HUDEP-2 (cell line): Measurements from ENCODE around the gene GPLD1.
"Not testable (repeated sequence)": the region's sequence is repeated elsewhere in the genome, so short reads cannot be mapped to it uniquely, and the experiment has no call there.

ENCODE experiments used
- DNase-seq, 76 experiments: peaks; one replicate each; lab custom pipeline; 2025; ENCODE audit not compliant: unreplicated experiment in 76 of 76; lab: John Stamatoyannopoulos, UW

GPLD1 gene

DNA sequence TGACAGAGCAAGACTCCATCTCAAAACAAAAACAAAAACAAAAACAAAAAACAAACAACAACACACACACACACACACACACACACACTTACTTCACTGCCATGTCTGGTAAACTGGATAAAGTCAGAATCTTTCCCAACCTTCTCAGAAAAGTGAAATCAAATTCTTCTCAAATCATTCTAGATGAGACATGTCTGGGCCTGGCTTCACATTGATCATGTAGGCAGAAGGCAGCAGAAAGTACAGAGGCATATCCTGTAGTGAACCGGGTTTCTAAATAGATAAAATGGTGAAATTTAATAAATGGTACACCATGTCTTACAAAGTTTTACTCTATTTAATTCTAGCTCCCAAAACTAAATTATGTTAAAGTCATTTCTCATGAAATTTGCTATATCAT lies 101.6 kb downstream of the GPLD1 start:
- no peak for DNase-seq

GRCh38 chr6:24385536-24386269 lies 103.7 kb downstream of the GPLD1 start:
- no peak for DNase-seq

DNA sequence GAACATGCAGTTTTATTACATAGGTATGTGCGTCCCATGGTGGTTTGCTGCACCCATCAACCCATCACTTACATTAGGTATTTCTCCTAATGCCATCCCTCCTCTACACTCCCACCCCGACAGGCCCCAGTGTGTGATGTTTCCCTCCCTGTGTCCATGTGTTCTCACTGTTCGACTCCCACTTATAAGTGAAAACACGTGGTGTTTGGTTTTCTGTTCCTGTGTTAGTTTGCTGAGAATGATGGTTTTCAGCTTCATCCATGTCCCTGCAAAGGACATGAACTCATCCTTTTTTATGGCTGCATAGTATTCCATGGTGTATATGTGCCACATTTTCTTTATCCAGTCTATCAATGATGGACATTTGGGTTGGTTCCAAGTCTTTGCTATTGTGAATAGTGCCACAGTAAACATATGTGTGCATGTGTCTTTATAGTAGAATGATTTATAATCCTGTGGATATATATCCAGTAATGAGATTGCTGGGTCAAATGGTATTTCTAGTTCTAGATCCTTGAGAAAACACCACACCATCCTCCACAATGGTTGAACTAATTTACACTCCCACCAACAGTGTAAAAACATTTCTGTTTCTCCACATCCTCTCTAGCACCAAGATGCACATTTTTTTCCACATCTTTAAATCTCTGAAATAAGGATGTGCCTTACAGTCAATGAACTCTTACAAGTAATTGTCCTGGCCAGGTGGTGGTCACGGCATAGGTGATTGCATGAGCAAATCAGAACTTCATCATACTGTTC lies 104.8 kb downstream of the GPLD1 start:
- DNase-seq: not testable (repeated sequence)

DNA sequence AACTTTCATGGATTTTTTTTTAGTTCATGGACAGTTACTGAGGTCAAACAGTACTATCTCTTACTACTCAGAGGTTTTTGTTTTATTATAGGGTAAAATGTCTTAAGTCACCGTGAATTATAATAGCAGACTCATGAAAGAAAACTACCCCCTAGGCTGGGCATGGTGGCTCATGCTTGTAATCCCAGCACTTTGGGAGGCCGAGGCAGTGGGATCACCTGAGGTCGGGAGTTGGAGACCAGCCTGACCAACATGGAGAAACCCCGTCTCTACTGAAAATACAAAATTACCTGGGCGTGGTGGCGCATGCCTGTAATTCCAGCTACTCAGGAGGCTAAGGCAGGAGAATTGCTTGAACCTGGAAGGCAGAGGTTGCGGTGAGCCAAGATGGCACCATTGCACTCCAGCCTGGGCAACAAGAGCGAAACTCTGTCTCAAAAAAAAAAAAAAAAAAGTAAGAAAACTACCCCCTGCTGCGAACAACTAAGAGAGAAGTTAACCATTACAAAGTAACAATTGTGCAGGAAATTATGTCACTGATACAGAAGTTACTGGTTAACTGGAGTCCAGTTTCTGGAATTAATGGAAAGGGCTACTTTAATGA lies 106.4 kb downstream of the GPLD1 start:
- not testable (repeated sequence) for DNase-seq

DNA sequence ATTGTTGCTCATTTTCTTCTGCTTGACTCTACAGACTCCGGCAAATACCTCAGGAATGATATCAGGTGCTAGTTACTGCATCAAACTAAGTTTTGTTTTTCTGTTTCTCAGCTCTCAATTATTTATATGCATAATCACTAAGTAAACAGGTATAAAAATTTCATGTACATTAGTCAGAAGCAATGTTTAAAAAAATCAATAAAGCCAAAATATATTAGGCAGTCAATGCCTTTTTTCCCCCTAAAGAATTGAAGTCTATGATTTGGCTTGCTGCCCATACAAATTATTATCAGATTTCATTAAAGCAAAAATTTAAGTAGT lies 107.2 kb downstream of the GPLD1 start:
- no peak for DNase-seq

DNA sequence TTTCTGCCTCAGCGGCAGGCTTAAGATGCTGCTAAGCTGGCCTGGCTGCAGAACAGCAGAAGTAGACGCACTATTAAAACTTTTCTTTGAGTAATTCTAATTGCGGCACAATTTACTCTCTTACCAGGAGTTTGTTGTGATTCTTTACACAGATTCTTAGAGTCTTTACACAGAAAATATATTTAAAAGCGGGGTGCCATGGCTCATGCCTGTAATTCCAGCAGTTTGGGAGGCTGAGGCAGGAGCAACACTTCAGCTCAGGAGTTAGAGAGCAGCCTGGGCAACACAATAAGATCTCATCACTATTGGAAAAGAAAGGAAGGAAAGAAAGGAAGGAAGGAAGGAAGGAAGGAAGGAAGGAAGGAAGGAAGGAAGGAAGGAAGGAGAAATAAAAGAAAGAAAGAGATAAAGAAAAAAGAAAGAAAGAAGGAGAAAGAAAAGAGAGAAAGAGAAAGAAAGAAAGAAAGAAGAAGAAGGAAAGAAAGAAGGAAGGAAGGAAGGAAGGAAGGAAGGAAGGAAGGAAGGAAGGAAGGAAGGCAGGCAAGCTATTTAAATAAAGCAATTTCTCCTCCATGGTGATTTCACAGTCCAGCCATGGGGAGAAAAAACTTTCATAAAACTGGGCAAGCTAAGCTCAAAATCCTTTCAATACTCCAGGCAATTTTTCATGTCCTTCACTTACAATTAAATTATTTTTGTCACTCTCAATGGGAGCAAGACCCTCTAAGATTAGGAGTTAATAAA lies 107.7 kb downstream of the GPLD1 start:
- no peak for DNase-seq

DNA sequence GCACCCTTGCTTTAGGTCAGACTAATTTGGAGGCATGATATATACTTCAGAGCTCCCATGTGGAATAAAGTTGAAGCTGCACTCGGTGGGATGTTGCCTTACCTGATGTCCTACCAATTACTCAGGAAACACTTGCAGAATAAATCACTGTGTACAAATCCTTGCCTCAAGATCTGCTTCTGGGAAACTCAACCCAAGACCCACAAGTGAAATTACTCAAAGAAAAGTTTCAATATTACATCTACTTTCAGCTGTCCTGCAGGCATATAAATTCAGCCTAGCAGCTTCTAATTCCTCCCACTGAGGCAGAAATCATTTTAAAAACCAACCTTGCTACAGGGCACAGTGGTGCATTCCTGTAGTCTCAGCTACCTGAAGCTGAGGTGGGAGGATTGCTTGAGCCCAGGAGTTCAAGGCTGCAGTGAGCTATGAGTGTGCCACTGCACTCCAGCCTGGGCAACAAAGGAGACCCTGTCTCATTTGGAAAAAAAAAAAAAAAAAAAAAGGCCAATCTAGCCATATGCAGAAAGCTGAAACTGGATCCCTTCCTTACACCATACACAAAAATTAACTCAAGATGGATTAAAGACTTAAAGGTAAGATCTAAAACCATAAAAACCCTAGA lies 110.8 kb downstream of the GPLD1 start:
- DNase-seq: no peak
